ENCODE results near the gene DNM3.

DNM3 gene

GRCh38 chr1:172201572-172201971 is 360.3 kb downstream of the DNM3 start:
- DNase-seq = no peak

DNA sequence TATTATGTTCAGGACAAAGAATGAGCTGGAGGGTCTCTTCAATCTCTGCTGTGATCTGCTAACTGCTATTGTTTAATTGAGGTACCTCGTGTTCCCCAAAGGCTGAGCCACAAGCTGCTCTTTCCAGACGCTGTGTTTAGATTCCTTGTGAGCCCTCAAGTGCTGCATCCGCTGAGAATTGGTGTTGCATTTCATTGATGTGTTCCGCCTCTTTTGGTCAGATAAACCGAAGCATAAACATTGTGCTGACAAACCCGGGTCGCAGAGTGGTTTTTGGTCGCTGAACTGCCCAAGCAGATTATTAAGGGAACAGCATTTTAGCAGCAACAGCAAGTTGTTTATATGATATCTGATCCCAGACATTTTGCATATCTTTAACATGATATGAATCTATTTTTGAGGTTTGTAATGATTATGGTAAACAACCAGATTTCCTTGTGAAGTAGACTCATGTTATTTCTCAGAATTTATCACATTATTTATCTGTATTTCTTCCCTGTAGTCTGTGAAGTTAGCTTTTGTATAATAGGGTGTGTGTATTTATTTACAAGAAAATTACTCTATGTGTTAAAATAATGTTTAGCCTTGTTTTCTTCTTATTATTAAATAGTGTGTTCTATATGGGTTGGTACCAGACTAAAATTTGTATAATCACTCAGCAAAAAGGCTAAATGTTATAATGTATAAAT is 362.0 kb downstream of the DNM3 start:
- no peak for DNase-seq

DNA sequence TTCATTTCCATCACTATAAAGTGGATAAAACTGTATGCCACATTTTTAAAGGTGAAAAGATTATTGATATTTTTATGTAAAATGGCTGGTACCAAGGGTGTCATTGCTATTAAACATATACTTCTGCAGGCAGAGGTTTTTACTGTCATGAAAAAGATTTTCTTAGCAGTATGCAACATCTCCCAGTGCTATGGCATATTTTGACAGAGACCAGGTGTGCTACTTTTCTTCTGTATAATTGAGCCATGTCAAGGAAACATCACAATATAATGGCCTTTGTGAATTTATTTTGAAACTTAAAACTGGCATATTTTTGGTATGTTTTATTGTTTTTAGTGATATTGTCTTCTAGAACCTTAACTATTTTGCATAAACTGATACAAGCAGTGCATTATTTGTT is 362.6 kb downstream of the DNM3 start:
- no peak for DNase-seq

GRCh38 chr1:172206256-172206655 is 365.0 kb downstream of the DNM3 start:
- no peak for DNase-seq

GRCh38 chr1:172208635-172209034 is 367.3 kb downstream of the DNM3 start:
- no peak for DNase-seq

GRCh38 chr1:172211221-172211620 is 369.9 kb downstream of the DNM3 start:
- no peak for DNase-seq

DNA sequence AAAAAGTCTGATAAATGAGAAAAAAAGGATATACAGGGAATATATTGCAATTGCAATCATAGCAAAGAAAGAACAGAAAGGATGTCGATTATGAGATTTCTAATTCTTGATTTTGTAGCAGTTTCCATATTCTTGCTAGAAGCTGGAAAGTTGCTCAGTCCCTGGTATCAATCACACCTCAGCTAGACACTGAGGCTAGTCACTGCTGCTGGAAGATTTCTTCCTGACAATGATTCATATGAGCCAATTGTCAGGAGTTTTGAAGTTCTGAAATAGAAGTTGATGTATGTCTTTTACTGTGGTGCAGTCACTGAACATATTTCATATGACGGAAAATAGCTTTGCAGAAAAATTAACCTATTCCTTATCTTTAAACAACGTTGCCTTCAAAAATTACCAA is 370.8 kb downstream of the DNM3 start:
- DNase-seq = no peak

DNA sequence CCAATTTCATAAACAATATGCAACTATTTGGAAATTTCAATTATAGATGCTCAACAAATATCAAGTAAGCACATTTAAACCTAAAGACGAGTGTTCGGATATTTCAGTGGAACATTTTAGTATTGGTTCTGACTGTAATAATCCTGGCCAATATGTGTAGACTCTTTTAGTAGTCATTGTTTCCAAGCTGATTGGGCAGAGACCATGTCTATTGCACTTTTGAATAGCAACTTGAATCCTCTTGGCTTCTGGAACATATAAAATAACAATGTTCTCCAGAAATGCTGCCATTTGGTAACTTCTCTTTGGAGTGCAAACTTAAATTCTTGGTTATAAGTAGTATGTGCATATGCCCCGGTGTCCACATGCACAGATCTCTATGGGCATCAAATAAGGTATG is 373.7 kb downstream of the DNM3 start:
- DNase-seq = no peak

DNA sequence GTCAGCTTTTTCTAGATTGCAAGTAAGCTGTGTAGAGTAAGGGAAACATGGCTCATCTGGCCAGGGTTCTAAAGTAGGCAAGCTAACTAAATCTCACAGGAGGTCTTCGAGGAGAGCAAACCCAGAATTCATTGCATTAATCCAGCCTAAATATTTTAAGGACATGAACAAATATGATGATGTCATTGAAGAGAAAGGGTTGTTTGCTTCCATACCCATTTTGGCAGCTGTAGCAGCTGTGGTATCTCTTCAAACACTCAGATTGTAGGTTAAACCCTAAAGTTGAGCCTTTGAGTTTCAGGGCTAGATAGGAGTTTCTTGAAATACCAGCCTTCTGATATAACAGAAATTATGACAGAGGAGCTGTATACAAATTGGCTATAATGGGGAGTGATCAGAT is 378.7 kb downstream of the DNM3 start:
- DNase-seq = no peak

DNA sequence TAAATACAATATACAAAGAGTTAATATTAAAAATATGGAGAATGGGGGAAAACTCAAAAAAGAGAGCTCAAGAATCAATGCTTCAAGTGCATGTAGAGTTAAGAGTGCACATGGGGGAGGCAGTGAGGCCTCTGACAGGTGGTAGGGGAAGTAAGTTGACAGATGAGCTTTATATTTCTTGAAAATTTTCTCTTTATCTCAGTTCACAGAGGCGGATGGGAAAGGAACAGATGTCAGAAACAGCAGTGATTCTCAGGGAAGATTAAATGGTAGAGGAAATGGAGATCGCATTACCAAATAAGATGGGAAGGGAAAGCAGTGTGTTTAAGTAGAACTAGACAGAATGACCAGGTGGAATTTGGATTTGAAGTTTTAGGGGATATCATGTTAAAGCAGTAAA is 379.1 kb downstream of the DNM3 start:
- no peak for DNase-seq

DNA sequence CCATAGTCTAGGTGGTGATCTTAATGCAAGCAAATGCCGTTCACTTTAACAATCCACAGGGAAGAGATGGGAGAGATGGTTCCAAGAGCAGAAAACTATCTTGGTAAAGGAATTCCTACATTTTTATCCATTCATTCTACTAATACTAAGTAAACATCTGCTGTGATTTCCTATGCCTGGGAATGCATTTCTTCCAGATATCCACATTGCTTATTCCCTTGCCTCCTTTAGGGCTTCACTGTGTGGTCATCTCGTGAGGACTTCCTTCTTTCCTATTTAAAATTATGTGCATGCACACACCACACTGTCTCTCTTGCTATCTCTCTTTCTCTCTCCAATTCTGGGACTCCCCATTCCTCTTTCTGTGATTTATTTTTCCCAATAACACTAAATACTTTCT is 380.1 kb downstream of the DNM3 start:
- DNase-seq = no peak

DNA sequence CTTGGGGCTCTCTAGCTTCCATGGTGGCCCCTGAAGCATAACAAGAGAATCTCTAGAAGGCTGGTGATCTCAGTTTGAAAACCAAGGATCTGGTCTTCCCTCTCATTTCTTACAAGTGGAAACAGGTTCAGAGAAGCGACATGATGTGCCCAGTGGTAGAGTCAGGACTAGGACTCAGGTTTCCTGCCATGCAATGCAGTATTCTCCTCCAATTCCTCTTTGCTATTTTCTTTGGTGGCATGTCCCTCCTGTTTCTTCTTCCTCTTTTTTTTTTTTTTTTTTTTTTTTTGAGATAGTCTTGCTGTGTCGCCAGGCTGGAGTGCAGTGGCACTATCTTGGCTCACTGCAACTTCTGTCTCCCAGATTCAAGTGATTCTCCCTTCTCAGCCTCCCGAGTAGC is 383.6 kb downstream of the DNM3 start:
- DNase-seq = no peak

- DNase-seq = no peak
Observed at GRCh38 chr1:172229942-172230341, 388.6 kb downstream of the DNM3 start.

GRCh38 chr1:172230526-172230925 is 389.2 kb downstream of the DNM3 start:
- DNase-seq = no peak

- DNase-seq = no peak
Observed at GRCh38 chr1:172236958-172237357, 395.7 kb downstream of the DNM3 start.

DNA sequence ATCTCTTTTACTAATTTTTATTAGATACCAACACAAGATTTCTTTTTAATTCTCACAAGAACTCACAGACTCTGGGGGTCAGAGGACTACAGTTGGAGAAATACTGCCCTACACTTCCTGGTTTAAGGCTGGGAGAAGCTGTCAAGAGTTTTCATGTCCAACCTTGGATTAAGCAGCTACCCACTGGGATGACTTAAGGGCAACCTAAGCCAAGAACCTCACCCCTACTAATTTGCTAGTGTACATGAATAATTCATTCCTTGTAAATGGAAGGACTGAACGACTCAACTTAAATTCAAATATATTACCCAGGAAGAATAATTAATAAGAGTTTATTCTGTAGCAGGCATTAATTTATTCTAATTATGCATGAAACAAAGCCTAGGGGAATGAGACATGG is 396.9 kb downstream of the DNM3 start:
- DNase-seq = no peak

- no peak for DNase-seq
Observed at GRCh38 chr1:172238965-172239364, 397.7 kb downstream of the DNM3 start.

DNA sequence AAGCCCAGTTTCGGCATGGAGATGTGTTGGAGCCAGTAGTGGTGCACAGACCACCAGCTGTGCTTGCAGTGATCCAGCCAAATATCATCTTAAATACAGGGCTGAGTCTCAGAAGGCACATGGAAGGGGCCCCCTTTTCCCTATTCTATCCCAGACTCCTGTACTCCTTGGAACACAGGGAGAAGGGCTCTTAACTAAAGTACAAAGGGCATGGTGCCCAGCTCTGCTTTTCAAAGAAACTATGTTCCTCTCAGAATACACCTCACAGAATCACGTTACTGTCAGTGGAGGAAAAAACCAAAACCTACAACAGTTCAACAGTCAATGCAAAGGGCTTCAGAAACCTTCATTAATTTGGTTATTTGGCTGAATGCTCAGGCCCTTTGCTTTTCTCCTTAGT is 398.6 kb downstream of the DNM3 start:
- DNase-seq = no peak

DNA sequence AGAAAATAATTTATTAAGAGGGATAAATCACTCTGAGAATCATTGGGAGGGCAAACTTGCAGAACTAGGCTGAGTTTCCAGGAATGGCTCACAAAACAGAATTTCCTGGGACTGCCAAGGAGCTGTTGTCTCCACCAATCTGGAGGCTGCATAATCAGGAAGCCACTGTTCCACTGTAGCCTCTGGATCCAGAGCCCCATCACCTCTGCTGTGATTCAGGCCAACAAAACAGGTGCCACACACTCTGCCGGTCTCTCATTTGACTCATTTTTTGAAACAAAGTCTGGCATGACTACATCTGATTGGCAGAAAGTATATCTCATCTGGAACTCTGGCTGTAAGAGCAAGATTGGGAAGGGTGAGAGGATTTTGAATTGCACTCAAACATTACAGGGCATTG is 400.2 kb downstream of the DNM3 start:
- no peak for DNase-seq

- no peak for DNase-seq
Observed at GRCh38 chr1:172244865-172245264, 403.6 kb downstream of the DNM3 start.

GRCh38 chr1:172245788-172246187 is 404.5 kb downstream of the DNM3 start:
- DNase-seq = no peak

GRCh38 chr1:172246521-172247390 is 405.5 kb downstream of the DNM3 start:
- DNase-seq = no peak

- DNase-seq = no peak
Observed at GRCh38 chr1:172251486-172251885, 410.2 kb downstream of the DNM3 start.

GRCh38 chr1:172252321-172252720 is 411.0 kb downstream of the DNM3 start:
- no peak for DNase-seq

- no peak for DNase-seq
Observed at GRCh38 chr1:172252958-172253357, 411.7 kb downstream of the DNM3 start.
